GM12878 (cell line): ENCODE data around the gene MAPT. TPM values are rescaled to one million over a fixed set of nuclear protein-coding genes. Genes with fewer than 3 reads are reported as not detected.

ENCODE experiments used
- CUX1 ChIP-seq: IDR thresholded peaks from 2 replicates; pipeline ENCODE4 v1.6.1; 2012; ENCODE audit warnings: improper control_type of control experiment, low read depth, low read length; ENCODE audit not compliant: insufficient replicate concordance
- GABPA ChIP-seq: IDR thresholded peaks from 2 replicates; pipeline ENCODE4 v1.6.1; 2014; ENCODE audit warnings: antibody characterized with exemption, low read depth, mild to moderate bottlenecking, inconsistent platforms
- HCFC1 ChIP-seq: fragments of 150-350 bp; IDR thresholded peaks from 2 replicates; pipeline ENCODE4 v1.6.1; 2014; ENCODE audit warnings: low read length
- IKZF2 ChIP-seq, 2 experiments: fragments of 450-650 bp; IDR thresholded peaks; 2 replicates each; pipeline ENCODE4 v1.6.1; 2017; ENCODE audit warnings: mild to moderate bottlenecking in 2 of 2, moderate library complexity in 2 of 2
- NBN ChIP-seq: fragments of 450-650 bp; IDR thresholded peaks from 2 replicates; pipeline ENCODE4 v1.6.1; 2016
- POLR2A ChIP-seq: IDR thresholded peaks from 2 replicates; pipeline ENCODE4 v1.6.1; 2011; ENCODE audit warnings: low read depth, mild to moderate bottlenecking, low read length
- polyA plus RNA-seq, 11 experiments: library from polyadenylated mRNA; depleted of rRNA in 4 of 11; unstranded in 6 of 11; stranded (reverse) in 5 of 11; fragments of >200 nt; fragmentation: Nextera tagmentation in 4 of 11; fragmentation: Illumina TruSeq in 1 of 11; extraction: Ambion mirVana in 4 of 11; extraction: Trizol in 1 of 11; gene quantifications; 1 replicate in 1 of 11; 2 replicates in 10 of 11; pipeline versions ENCODE4 v1.2.1 to v1.2.3, GENCODE V29; 2011 to 2016; ENCODE audit warnings: inconsistent platforms in 2 of 11, missing spikeins in 2 of 11, low read depth in 1 of 11
- total RNA-seq, 4 experiments: library from RNA; depleted of rRNA in 3 of 4; stranded (reverse); fragments of >200 nt in 3 of 4; fragmentation: Illumina TruSeq in 1 of 4; extraction: Trizol in 1 of 4; gene quantifications; 2 replicates each; pipeline versions ENCODE4 v1.2.1 to v1.2.3, GENCODE V29; 2013 to 2021

Gene MAPT
- total and polyA plus RNA-seq, 10 of the 15 experiments (the other 5 are each of a cell fraction or from before 2014, with no cell fraction given), result under 0.01 to 0.05 (median 0.03) TPM; not detected in 7

GRCh38 chr17:45973946-45974859, 79.8 kb downstream of the MAPT start (continued):
- TF ChIP-seq CUX1 (no peak), HCFC1 (no peak), GABPA (no peak), IKZF2 (IDR thresholded peaks at IDR 0.05) (no peak), POLR2A (no peak), NBN (no peak)
